HG03342 (cell line): ENCODE measurements around the gene OR8D2.
"Not testable (repeated sequence)": the region's sequence is repeated elsewhere in the genome, so short reads cannot be mapped to it uniquely, and the experiment has no call there.

Source experiments
- ATAC-seq: cut with Tn5 transposase; IDR thresholded peaks from one replicate; pipeline ENCODE4 v1.9.1; 2021; ENCODE audit warnings: mild to moderate bottlenecking, moderate library complexity; ENCODE audit not compliant: unreplicated experiment

Gene OR8D2

DNA sequence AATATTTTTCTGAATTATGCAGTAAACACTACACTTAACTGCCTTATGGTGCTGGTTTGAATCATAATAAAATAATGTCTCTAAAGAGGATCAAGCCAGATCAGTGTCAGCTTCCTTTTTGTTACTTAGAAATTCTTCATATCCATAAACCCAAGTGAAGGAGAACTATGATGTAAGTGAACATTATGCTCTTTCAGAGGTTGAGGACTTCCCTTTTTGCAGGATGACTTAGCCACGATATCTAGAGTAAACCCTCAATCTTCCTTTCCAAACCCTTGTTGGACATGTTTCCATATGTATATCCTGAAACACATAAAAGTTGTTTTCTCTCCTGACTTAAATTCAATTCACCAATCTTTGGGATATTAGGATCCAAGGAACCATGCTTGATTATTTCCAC, 25.3 kb downstream of the OR8D2 start:
- ATAC-seq: no peak

DNA sequence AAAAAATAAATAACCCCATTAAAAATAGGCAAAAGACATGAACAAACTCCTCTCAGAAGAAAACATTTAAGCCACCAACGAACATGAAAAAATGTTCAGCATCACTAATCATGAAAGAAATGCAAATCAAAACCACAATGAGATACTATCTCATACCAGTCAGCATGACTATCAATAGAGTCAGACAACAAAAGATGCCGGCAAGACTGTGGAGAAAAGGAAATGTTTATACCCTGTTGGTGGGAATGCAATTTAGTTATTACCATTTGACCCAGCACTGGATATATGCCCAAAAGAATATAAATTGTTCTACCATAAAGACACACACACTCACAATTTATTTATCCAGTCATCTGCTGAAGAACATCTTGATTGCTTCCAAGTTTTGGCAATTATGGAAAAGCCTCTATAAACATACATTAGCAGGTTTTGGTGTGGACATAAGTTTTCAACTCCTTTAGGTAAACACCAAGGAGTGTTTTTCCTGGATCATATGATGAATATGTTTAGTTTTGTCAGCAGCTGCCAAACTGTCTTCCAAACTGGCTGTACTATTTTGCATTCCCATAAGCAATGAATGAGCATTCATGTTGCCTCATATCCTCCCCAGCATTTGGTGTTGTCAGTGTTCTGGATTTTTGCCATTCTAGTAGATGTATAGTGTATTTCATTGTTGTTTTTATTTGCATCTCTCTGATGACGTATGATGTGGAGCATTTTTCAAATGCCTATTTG, 34.2 kb downstream of the OR8D2 start:
- no peak for ATAC-seq

DNA sequence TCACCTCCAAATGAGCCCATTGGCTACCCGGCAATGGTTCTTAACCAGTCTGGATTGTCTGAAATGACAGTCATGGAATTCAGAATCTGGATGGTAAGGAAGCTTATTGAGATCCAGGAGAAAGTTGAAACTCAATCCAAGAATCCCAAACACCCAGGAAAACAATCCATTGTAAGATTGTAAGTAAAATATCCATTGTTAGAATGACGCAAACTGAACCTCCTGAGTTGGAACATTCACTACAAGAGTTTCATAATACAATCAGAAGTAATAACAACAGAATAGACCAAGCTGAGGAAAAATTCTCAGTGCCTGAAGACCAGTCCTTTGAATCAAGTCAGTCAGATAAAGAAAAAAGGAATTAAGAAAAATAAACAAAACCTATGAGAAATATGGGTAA, 41.7 kb downstream of the OR8D2 start:
- ATAC-seq: no peak

DNA sequence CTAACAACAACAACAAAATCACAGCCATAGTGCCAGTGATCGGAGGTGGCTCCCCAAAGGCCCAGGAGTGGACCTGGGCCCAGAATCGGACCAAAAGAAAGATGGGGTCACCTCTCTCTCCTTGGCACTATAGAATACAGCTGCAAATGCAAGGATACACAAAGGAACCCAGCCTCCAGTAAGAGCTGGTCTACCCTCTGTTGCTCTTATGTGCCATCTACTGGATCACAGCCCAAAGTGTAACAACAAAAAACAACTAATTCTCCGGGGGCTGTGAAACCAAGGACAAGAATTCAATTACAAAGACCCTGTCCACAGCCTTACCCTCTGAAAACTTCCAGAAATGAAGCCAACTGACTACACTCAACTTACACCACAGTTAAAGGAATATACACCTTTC, 42.2 kb downstream of the OR8D2 start:
- no peak for ATAC-seq

DNA sequence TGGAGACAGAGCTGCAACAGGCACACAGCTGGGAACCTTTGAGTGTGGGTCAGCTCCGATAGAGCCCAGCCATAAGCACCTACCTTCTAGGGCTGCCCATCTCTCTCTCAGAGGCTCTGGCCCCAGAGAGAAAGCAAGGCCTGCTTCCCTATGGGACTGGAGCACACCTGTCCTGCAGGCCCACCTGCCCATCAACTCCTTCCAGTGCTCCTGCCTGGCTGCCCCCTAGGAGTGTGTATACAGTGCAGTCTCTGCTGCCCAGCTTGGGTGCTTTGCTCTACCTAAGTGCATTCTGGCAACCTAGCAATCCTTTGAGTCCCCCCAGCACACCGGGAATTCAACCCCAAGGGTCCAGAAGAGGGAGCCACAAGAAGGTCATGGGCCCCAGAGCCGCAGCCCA, 42.8 kb downstream of the OR8D2 start:
- ATAC-seq: no peak

DNA sequence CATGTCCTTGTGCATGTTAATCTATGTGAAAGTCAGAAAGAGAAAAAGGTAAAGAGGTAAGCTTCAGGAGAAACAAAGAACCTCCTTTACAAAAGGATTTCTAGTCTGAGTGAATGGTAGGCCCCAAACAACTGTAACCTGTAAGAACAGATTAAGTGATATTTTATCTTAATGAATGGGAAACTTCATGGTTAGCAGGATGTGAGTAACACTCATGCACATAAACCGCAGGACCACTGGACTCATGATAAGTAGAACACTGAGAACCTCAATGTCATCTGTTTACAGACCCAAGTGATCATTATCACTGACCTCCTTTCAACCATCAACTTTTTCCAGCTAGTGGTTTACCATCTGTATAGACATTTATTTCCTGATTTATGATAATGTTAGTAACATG, 43.9 kb downstream of the OR8D2 start:
- no peak for ATAC-seq

DNA sequence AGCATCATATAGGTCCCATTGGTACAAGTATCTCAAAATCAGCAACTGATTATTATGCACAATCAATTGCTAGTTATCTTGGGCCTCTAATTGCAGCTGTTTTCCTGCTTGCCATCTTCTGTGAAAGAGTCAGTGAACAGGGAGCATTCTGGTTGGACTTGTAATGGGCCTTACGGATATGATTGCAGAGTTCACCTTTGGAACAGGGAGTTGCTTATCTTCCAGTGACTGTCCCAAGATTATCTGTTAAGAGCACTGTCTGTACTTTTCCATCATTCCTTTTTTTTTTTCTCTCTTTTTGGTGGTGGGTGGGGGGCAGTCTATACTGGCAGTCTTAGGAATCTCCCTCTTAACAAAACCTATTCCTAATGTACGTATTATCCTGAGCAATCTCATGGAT, 46.0 kb downstream of the OR8D2 start:
- no peak for ATAC-seq

DNA sequence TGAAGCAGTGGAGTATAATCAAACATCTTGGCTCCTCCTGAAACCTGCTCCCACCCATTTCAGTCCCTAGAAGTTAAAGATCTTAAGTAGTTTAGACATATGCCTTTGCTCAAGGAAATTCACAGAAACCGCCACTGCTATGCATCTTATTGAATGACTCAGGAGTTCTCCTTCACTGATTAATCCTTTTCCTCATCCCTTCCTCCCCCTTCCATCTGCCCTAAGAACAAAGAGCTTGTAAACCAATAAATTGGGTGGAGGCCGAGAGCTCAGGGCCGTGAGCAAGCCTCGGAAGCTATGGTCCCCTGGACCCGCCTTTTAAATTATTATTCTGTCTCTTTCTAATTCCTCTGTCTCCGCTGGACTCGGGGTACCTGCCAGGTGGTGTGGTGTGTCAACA, 49.1 kb downstream of the OR8D2 start:
- ATAC-seq: not testable (repeated sequence)
